H9 (cell line): ENCODE measurements around the gene RTF2. TPM values are rescaled to one million over a fixed set of nuclear protein-coding genes. Genes with fewer than 3 reads are reported as not detected.

Source experiments
- DNase-seq: peaks from one replicate; pipeline ENCODE4 v3.0.0-alpha.2; 2017
- H2AFZ ChIP-seq: one replicate; pipeline ENCODE4 v1.6.1; 2013; ENCODE audit warnings: mild to moderate bottlenecking, low read length, control low read depth, moderate library complexity
- H2AK5ac ChIP-seq: 2 replicates; pipeline ENCODE4 v1.6.1; 2013; ENCODE audit warnings: low read length, control low read depth, mixed read lengths; ENCODE audit not compliant: insufficient read length
- H2BK120ac ChIP-seq: one replicate; pipeline ENCODE4 v1.6.1; 2013; ENCODE audit warnings: low read depth, mild to moderate bottlenecking, low read length, control low read depth, inconsistent platforms; ENCODE audit not compliant: poor library complexity, severe bottlenecking
- H2BK12ac ChIP-seq: 2 replicates; pipeline ENCODE4 v1.6.1; 2013; ENCODE audit warnings: low read length, control low read depth, mixed read lengths, low read depth; ENCODE audit not compliant: insufficient read length
- H2BK15ac ChIP-seq: 2 replicates; pipeline ENCODE4 v1.6.1; 2013; ENCODE audit warnings: low read depth, low read length, control low read depth
- H2BK20ac ChIP-seq: one replicate; pipeline ENCODE4 v1.6.1; 2013; ENCODE audit warnings: low read depth, mild to moderate bottlenecking, low read length, control low read depth, inconsistent platforms; ENCODE audit not compliant: poor library complexity, severe bottlenecking
- H2BK5ac ChIP-seq: 2 replicates; pipeline ENCODE4 v1.6.1; 2013; ENCODE audit warnings: low read length, control low read depth, mixed read lengths; ENCODE audit not compliant: insufficient read length
- H3K14ac ChIP-seq: 2 replicates; pipeline ENCODE4 v1.6.1; 2013; ENCODE audit warnings: low read length, control low read depth; ENCODE audit not compliant: insufficient read depth
- H3K18ac ChIP-seq: 2 replicates; pipeline ENCODE4 v1.6.1; 2013; ENCODE audit warnings: low read depth, mild to moderate bottlenecking, mixed read lengths, low read length, control low read depth; ENCODE audit not compliant: insufficient read length
- H3K23ac ChIP-seq: 2 replicates; pipeline ENCODE4 v1.6.1; 2013; ENCODE audit warnings: low read length, control low read depth, mixed read lengths, low read depth; ENCODE audit not compliant: insufficient read length
- H3K23me2 ChIP-seq: 2 replicates; pipeline ENCODE4 v1.6.1; 2013; ENCODE audit warnings: low read depth, mild to moderate bottlenecking, mixed read lengths, low read length, control low read depth; ENCODE audit not compliant: insufficient read length, poor library complexity, severe bottlenecking
- H3K27ac ChIP-seq: 2 replicates; pipeline ENCODE4 v1.5.1; 2013; ENCODE audit warnings: low read length, control low read depth, mixed read lengths, low read depth; ENCODE audit not compliant: insufficient read length
- H3K27me3 ChIP-seq: 2 replicates; pipeline ENCODE4 v1.6.1; 2013; ENCODE audit warnings: low read length, control low read depth, inconsistent platforms; ENCODE audit not compliant: insufficient read depth
- H3K4ac ChIP-seq: 2 replicates; pipeline ENCODE4 v1.6.1; 2013; ENCODE audit warnings: low read depth, mild to moderate bottlenecking, control low read depth, inconsistent platforms, low read length, moderate library complexity
- H3K4me1 ChIP-seq: 2 replicates; pipeline ENCODE4 v1.6.1; 2013; ENCODE audit warnings: low read length, control low read depth, inconsistent platforms; ENCODE audit not compliant: insufficient read depth
- H3K4me2 ChIP-seq: 2 replicates; pipeline ENCODE4 v1.6.1; 2013; ENCODE audit warnings: low read length, control low read depth, mixed read lengths; ENCODE audit not compliant: insufficient read length, insufficient read depth
- H3K56ac ChIP-seq: 2 replicates; pipeline ENCODE4 v1.6.1; 2013; ENCODE audit warnings: low read depth, mild to moderate bottlenecking, mixed read lengths, low read length, control low read depth; ENCODE audit not compliant: insufficient read length
- H3K79me1 ChIP-seq: 2 replicates; pipeline ENCODE4 v1.6.1; 2013; ENCODE audit warnings: low read depth, mild to moderate bottlenecking, moderate library complexity, low read length, control low read depth, inconsistent platforms; ENCODE audit not compliant: insufficient read depth, poor library complexity, severe bottlenecking
- H3K79me2 ChIP-seq: 2 replicates; pipeline ENCODE4 v1.6.1; 2013; ENCODE audit warnings: low read length, control low read depth, inconsistent platforms; ENCODE audit not compliant: insufficient read depth
- H3K9ac ChIP-seq: 2 replicates; pipeline ENCODE4 v1.6.1; 2013; ENCODE audit warnings: low read length, control low read depth, mixed read lengths; ENCODE audit not compliant: insufficient read length; ENCODE audit errors: extremely low read depth
- H3K9me3 ChIP-seq: one replicate; pipeline ENCODE4 v1.6.1; 2013; ENCODE audit warnings: low read depth, low read length, inconsistent platforms; ENCODE audit not compliant: control insufficient read depth
- H3T11ph ChIP-seq: one replicate; pipeline ENCODE4 v1.6.1; 2013; ENCODE audit warnings: mild to moderate bottlenecking, low read length, control low read depth, inconsistent platforms
- H4K20me1 ChIP-seq: one replicate; pipeline ENCODE4 v1.6.1; 2013; ENCODE audit not compliant: control insufficient read depth, insufficient read length, insufficient read depth
- H4K5ac ChIP-seq: 2 replicates; pipeline ENCODE4 v1.6.1; 2013; ENCODE audit warnings: low read depth, mild to moderate bottlenecking, mixed read lengths, low read length, control low read depth; ENCODE audit not compliant: insufficient read length
- H4K8ac ChIP-seq: replicated peaks from 2 replicates; pipeline ENCODE4 v1.6.1; 2013; ENCODE audit warnings: low read length, control low read depth, mixed read lengths, low read depth; ENCODE audit not compliant: insufficient read length
- H4K91ac ChIP-seq: 2 replicates; pipeline ENCODE4 v1.6.1; 2013; ENCODE audit warnings: low read depth, mild to moderate bottlenecking, moderate library complexity, mixed read lengths, low read length, control low read depth; ENCODE audit not compliant: insufficient read length
- H3K27ac Mint-ChIP-seq, 3 experiments: 2 replicates in 2 of 3; 3 replicates in 1 of 3; pipeline ENCODE4 v1.8.0; 2020 to 2021; ENCODE audit warnings: mixed read lengths in 3 of 3, mild to moderate bottlenecking in 1 of 3, moderate library complexity in 1 of 3
- H3K27me3 Mint-ChIP-seq: 2 replicates; pipeline ENCODE4 v1.8.0; 2021; ENCODE audit warnings: low read depth, mild to moderate bottlenecking, moderate library complexity, mixed read lengths
- H3K36me3 Mint-ChIP-seq, 3 experiments: 2 replicates in 2 of 3; 3 replicates in 1 of 3; pipeline ENCODE4 v1.8.0; 2020 to 2021; ENCODE audit warnings: low read depth in 3 of 3, mixed read lengths in 3 of 3; ENCODE audit not compliant: insufficient read depth in 1 of 3
- H3K4me1 Mint-ChIP-seq, 2 experiments: 2 replicates each; pipeline ENCODE4 v1.8.0; 2020; ENCODE audit warnings: mixed read lengths in 2 of 2
- H3K4me3 Mint-ChIP-seq, 2 experiments: 2 replicates in 1 of 2; 3 replicates in 1 of 2; pipeline ENCODE4 v1.8.0; 2020 to 2021; ENCODE audit warnings: mild to moderate bottlenecking in 2 of 2, mixed read lengths in 2 of 2, moderate library complexity in 1 of 2
- H3K9me3 Mint-ChIP-seq, 2 experiments: 2 replicates in 1 of 2; 3 replicates in 1 of 2; pipeline ENCODE4 v1.8.0; 2020; ENCODE audit warnings: mild to moderate bottlenecking in 2 of 2, mixed read lengths in 2 of 2, moderate library complexity in 1 of 2
- WGBS: extraction: QIAGEN DNeasy Blood & Tissue Kit; methylation state at CpG from one replicate; pipeline ENCODE4 v1.1.7; 2013; ENCODE audit warnings: missing lambda C conversion rate, low lambda C conversion rate, mixed read lengths; ENCODE audit not compliant: insufficient read length; ENCODE audit errors: extremely low coverage; 5-methylcytosine and 5-hydroxymethylcytosine counted together
- total RNA-seq: library from RNA; stranded (reverse); gene quantifications from 2 replicates; pipeline ENCODE4 v1.2.1, GENCODE V29; 2021
- TF ChIP-seq, protein P1 (sequence below): fragments of 200-600 bp; sonication (generic); conservative IDR thresholded peaks from 3 replicates; pipeline ENCODE4 v1.8.0; 2021; ENCODE audit warnings: antibody characterized with exemption, mild to moderate bottlenecking

RTF2 gene
- total RNA-seq, 1 experiment from 2014 or later = 62.6 TPM

GRCh38 chr20:56554869-56555268 is 86.4 kb downstream of the RTF2 start:
- H3K18ac ChIP-seq = no peak overlapping the region
- Mint-ChIP-seq H3K36me3 (no peaks in the 10 kb centered on the region), H3K4me1 (peaks cover 7% of the 10 kb centered on the region in 2 experiments), H3K9me3 (no peaks in the 10 kb centered on the region; a peak in 1 of 5 replicates), H3K27ac (peak overlapping the region in 1 of 3 experiments; percentile 24; a peak in 1 of 7 replicates), H3K4me3 (no peak overlapping the region), H3K27me3 (no peaks in the 10 kb centered on the region)
- H2BK12ac ChIP-seq = no peak overlapping the region
- H4K91ac ChIP-seq = no peak overlapping the region
- H3K4me2 ChIP-seq = no peak overlapping the region
- no peak overlapping the region for H2AK5ac ChIP-seq
- H4K5ac ChIP-seq = no peak overlapping the region
- TF ChIP-seq, protein P1, sequence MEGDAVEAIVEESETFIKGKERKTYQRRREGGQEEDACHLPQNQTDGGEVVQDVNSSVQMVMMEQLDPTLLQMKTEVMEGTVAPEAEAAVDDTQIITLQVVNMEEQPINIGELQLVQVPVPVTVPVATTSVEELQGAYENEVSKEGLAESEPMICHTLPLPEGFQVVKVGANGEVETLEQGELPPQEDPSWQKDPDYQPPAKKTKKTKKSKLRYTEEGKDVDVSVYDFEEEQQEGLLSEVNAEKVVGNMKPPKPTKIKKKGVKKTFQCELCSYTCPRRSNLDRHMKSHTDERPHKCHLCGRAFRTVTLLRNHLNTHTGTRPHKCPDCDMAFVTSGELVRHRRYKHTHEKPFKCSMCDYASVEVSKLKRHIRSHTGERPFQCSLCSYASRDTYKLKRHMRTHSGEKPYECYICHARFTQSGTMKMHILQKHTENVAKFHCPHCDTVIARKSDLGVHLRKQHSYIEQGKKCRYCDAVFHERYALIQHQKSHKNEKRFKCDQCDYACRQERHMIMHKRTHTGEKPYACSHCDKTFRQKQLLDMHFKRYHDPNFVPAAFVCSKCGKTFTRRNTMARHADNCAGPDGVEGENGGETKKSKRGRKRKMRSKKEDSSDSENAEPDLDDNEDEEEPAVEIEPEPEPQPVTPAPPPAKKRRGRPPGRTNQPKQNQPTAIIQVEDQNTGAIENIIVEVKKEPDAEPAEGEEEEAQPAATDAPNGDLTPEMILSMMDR = no peak
- no peak overlapping the region for H4K8ac ChIP-seq
- no peak overlapping the region for H3K9ac ChIP-seq
- H2BK5ac ChIP-seq = no peak overlapping the region
- no peaks in the 10 kb centered on the region for H3K23me2 ChIP-seq
- no peak overlapping the region for H2BK20ac ChIP-seq
- H4K20me1 ChIP-seq = no peaks in the 10 kb centered on the region
- no peaks in the 10 kb centered on the region for H3K4me1 ChIP-seq
- no peak overlapping the region for H3T11ph ChIP-seq
- H3K79me2 ChIP-seq = no peaks in the 10 kb centered on the region
- H3K23ac ChIP-seq = no peak overlapping the region
- no peak overlapping the region for H3K4ac ChIP-seq
- H3K27me3 ChIP-seq = no peaks in the 10 kb centered on the region
- no peak overlapping the region for H3K27ac ChIP-seq
- H3K9me3 ChIP-seq = no peaks in the 10 kb centered on the region
- H2BK120ac ChIP-seq = no peak overlapping the region
- H2BK15ac ChIP-seq = no peak overlapping the region
- no peaks in the 10 kb centered on the region for H3K79me1 ChIP-seq
- WGBS = no CpG with 5 or more reads among the region's 4 CpGs
- H3K56ac ChIP-seq = no peak overlapping the region
- H3K14ac ChIP-seq = no peak overlapping the region
- peak; percentile 40 for DNase-seq
- H2AFZ ChIP-seq = no peak overlapping the region
